K562 (cell line): Measurements from ENCODE around the gene BHLHE40. TPM values are rescaled to one million over a fixed set of nuclear protein-coding genes. Genes with fewer than 3 reads are reported as not detected.

Source experiments
- ASH1L ChIP-seq: fragments of 450-650 bp; IDR thresholded peaks from 2 replicates; pipeline ENCODE4 v1.6.1; 2018; ENCODE audit warnings: borderline replicate concordance, mild to moderate bottlenecking, low read depth; ENCODE audit not compliant: partially characterized antibody
- CREB1 ChIP-seq, 2 experiments: sonication (generic) in 1 of 2; formaldehyde crosslinking in 1 of 2; IDR thresholded peaks; 2 replicates each; pipeline versions ENCODE4 v1.6.1 to v1.8.0; 2012 to 2022; ENCODE audit warnings: inconsistent platforms in 1 of 2, mild to moderate bottlenecking in 1 of 2, missing genetic modification reagents in 1 of 2, moderate library complexity in 1 of 2
- FOXA3 ChIP-seq, 2 experiments: fragments of 450-650 bp in 1 of 2; sonication (generic) in 1 of 2; formaldehyde crosslinking; IDR thresholded peaks in 1 of 2; conservative IDR thresholded peaks in 1 of 2; 2 replicates each; pipeline versions ENCODE4 v1.4.0 to v1.8.0; 2020 to 2022; ENCODE audit warnings: mild to moderate bottlenecking in 2 of 2, missing genetic modification reagents in 1 of 2
- JUND ChIP-seq, 2 experiments: IDR thresholded peaks; 2 replicates in 1 of 2; 3 replicates in 1 of 2; pipeline ENCODE4 v1.6.1; 2011; ENCODE audit warnings: borderline replicate concordance in 2 of 2, low read depth in 2 of 2, low read length in 2 of 2, improper control_type of control experiment in 1 of 2, missing biosample characterization in 1 of 2, missing genetic modification characterization in 1 of 2, missing genetic modification reagents in 1 of 2
- RBM25 ChIP-seq: fragments of 200-400 bp; formaldehyde crosslinking; IDR thresholded peaks from 2 replicates; pipeline ENCODE4 v1.6.1; 2018; ENCODE audit warnings: low read length, low read depth, moderate library complexity; ENCODE audit not compliant: severe bottlenecking
- SAP30 ChIP-seq: fragments of 200-600 bp; sonication (generic); IDR thresholded peaks from 2 replicates; pipeline ENCODE4 v1.6.1; 2012; ENCODE audit warnings: borderline replicate concordance, low read depth, mild to moderate bottlenecking, moderate library complexity, low read length, control low read depth, inconsistent platforms; ENCODE audit not compliant: insufficient read depth, poor library complexity, severe bottlenecking
- TAF1 ChIP-seq: IDR thresholded peaks from 2 replicates; pipeline ENCODE4 v1.6.1; 2011; ENCODE audit warnings: mild to moderate bottlenecking, low read length, moderate library complexity; ENCODE audit not compliant: insufficient read depth, control insufficient read depth, severe bottlenecking; ENCODE audit errors: extremely low read depth
- TAF9B ChIP-seq: fragments of 450-650 bp; IDR thresholded peaks from 2 replicates; pipeline ENCODE4 v1.6.1; 2018; ENCODE audit warnings: mild to moderate bottlenecking; ENCODE audit not compliant: partially characterized antibody
- TEAD1 ChIP-seq, 2 experiments: fragments of 450-650 bp in 1 of 2; sonication (generic) in 1 of 2; formaldehyde crosslinking; IDR thresholded peaks; 2 replicates each; pipeline versions ENCODE4 v1.4.0 to v1.8.0; 2020 to 2022; ENCODE audit warnings: mild to moderate bottlenecking in 2 of 2, missing genetic modification reagents in 1 of 2
- ZKSCAN3 ChIP-seq: fragments of 250-450 bp; sonication (Bioruptor Pico); IDR thresholded peaks from 2 replicates; pipeline ENCODE4 v1.4.0; 2020
- ZNF584 ChIP-seq: fragments of 200-800 bp; sonication (Bioruptor generic); IDR thresholded peaks from 2 replicates; pipeline ENCODE4 v1.6.1; 2016; ENCODE audit warnings: low read depth, mild to moderate bottlenecking, missing genetic modification characterization, missing compliant biosample characterization
- polyA plus RNA-seq, 8 experiments: library from polyadenylated mRNA; depleted of rRNA in 4 of 8; stranded (reverse) in 5 of 8; unstranded in 3 of 8; fragments of >200 nt; fragmentation: Nextera tagmentation in 2 of 8; fragmentation: Illumina TruSeq in 1 of 8; extraction: Ambion mirVana in 2 of 8; extraction: Trizol in 1 of 8; gene quantifications; 2 replicates each; pipeline versions ENCODE4 v1.2.1 to v1.2.3, GENCODE V29; 2011 to 2014; ENCODE audit warnings: inconsistent platforms in 1 of 8, missing spikeins in 1 of 8
- total RNA-seq, 7 experiments: library from RNA; depleted of rRNA in 6 of 7; stranded (reverse); fragments of >200 nt in 6 of 7; fragmentation: Illumina TruSeq in 2 of 7; extraction: Trizol in 2 of 7; gene quantifications; 2 replicates each; pipeline versions ENCODE4 v1.2.1 to v1.2.3, GENCODE V29; 2011 to 2021; ENCODE audit warnings: low replicate concordance in 1 of 7
- TF ChIP-seq, protein P1 (sequence below): sonication (generic); formaldehyde crosslinking; IDR thresholded peaks from 2 replicates; pipeline ENCODE4 v1.8.1; 2023; ENCODE audit warnings: mild to moderate bottlenecking, missing genetic modification reagents
- TF ChIP-seq, protein P2 (sequence below): sonication (generic); formaldehyde crosslinking; IDR thresholded peaks from 2 replicates; pipeline ENCODE4 v1.8.0; 2022; ENCODE audit warnings: mild to moderate bottlenecking, missing genetic modification reagents, borderline replicate concordance
- TF ChIP-seq, protein P3 (sequence below): fragments of 450-650 bp; conservative IDR thresholded peaks from 2 replicates; pipeline ENCODE4 v1.6.1; 2016; ENCODE audit warnings: missing genetic modification characterization, low read depth, mild to moderate bottlenecking, missing compliant biosample characterization, moderate library complexity
- TF ChIP-seq, protein P4 (sequence below): sonication (generic); formaldehyde crosslinking; IDR thresholded peaks from 2 replicates; pipeline ENCODE4 v1.8.0; 2022; ENCODE audit warnings: missing genetic modification reagents, mild to moderate bottlenecking, borderline replicate concordance

Gene BHLHE40
- total and polyA plus RNA-seq, 9 of the 15 experiments (the other 6 are each of a cell fraction or from before 2014, with no cell fraction given), result 12.0 to 83.9 (median 31.4) TPM

DNA sequence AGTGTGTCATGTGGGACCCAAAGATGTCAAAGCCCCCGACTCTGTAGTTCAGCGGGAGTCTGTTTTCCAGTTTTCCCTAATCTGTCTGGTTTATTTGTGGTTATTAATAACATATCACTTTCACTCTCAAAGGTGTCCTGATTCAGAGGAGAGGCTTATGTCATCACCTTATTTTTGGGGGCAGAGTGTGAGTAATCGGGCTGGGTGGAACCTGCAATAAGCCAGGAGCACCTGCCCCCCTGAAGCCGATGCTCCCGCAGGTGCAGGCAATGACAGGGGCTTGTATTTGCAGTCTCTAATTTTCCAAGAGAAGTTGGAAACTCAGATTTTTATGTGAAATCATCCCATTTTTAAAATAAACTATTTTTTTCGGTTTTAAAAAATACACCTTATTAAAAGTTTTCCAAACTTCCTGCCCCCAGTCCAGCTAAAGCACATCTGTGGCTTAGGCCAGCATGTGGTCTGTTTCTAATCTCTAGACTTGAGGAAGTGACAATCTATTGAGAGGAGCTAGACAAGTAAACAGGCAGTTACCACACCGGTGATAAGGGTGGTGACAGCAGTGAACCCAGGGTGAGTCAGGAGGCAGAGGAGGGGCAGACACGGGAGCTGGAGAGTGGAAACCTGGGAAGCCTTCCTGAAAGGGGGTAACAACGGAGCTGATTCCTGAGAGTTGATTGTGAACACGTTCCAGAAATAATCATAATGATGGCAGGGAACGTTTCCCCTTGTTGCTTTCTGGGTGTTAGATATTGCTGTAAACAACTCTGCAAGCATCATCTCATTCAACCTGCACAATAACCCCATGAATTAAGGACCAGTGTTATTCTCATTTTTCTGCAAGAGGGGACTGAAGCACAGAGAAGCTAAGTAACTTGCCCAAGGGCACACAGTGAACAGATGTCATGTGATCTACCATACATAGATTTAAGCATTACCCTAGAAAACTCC, 37.2 kb downstream of the BHLHE40 start (continued):
- peak; percentile 44 for TF ChIP-seq TAF1
- TF ChIP-seq ASH1L, result no peak
- peak in 1 of 2 experiments; percentile 6; a peak in 1 of 4 replicates for TF ChIP-seq TEAD1 (CRISPR knock-in tag; IDR thresholded peaks at IDR 0.05)
- TF ChIP-seq, protein P1, sequence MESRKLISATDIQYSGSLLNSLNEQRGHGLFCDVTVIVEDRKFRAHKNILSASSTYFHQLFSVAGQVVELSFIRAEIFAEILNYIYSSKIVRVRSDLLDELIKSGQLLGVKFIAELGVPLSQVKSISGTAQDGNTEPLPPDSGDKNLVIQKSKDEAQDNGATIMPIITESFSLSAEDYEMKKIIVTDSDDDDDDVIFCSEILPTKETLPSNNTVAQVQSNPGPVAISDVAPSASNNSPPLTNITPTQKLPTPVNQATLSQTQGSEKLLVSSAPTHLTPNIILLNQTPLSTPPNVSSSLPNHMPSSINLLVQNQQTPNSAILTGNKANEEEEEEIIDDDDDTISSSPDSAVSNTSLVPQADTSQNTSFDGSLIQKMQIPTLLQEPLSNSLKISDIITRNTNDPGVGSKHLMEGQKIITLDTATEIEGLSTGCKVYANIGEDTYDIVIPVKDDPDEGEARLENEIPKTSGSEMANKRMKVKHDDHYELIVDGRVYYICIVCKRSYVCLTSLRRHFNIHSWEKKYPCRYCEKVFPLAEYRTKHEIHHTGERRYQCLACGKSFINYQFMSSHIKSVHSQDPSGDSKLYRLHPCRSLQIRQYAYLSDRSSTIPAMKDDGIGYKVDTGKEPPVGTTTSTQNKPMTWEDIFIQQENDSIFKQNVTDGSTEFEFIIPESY, result no peak
- TF ChIP-seq TAF9B, result no peak
- TF ChIP-seq CREB1 (IDR thresholded peaks at IDR 0.05), result peak; percentile 71; the same call in 1 of the 2 replicates
- no peak; the same call in 1 of the 2 replicates for TF ChIP-seq CREB1 (CRISPR knock-in tag; IDR thresholded peaks at IDR 0.05)
- TF ChIP-seq RBM25, result peak; percentile 83
- TF ChIP-seq JUND (IDR thresholded peaks at IDR 0.05; ENCODE audit: borderline replicate concordance, low read depth, low read length), result peak; percentile 99
- peak; percentile 97; the same call in 2 of the 3 replicates for TF ChIP-seq JUND (tag; IDR thresholded peaks at IDR 0.05; ENCODE audit: borderline replicate concordance, low read depth, low read length)
- TF ChIP-seq, protein P2, sequence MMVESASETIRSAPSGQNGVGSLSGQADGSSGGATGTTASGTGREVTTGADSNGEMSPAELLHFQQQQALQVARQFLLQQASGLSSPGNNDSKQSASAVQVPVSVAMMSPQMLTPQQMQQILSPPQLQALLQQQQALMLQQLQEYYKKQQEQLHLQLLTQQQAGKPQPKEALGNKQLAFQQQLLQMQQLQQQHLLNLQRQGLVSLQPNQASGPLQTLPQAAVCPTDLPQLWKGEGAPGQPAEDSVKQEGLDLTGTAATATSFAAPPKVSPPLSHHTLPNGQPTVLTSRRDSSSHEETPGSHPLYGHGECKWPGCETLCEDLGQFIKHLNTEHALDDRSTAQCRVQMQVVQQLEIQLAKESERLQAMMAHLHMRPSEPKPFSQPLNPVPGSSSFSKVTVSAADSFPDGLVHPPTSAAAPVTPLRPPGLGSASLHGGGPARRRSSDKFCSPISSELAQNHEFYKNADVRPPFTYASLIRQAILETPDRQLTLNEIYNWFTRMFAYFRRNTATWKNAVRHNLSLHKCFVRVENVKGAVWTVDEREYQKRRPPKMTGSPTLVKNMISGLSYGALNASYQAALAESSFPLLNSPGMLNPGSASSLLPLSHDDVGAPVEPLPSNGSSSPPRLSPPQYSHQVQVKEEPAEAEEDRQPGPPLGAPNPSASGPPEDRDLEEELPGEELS, result no peak
- TF ChIP-seq ZKSCAN3 (CRISPR knock-in tag), result no peak
- TF ChIP-seq FOXA3 (CRISPR knock-in tag; conservative IDR thresholded peaks at IDR 0.05 in 1 of 2, IDR thresholded peaks at IDR 0.05 in 1 of 2), result peak; percentile 98 to 99
- TF ChIP-seq, protein P3, sequence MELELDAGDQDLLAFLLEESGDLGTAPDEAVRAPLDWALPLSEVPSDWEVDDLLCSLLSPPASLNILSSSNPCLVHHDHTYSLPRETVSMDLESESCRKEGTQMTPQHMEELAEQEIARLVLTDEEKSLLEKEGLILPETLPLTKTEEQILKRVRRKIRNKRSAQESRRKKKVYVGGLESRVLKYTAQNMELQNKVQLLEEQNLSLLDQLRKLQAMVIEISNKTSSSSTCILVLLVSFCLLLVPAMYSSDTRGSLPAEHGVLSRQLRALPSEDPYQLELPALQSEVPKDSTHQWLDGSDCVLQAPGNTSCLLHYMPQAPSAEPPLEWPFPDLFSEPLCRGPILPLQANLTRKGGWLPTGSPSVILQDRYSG (tag), result no peak
- TF ChIP-seq, protein P4, sequence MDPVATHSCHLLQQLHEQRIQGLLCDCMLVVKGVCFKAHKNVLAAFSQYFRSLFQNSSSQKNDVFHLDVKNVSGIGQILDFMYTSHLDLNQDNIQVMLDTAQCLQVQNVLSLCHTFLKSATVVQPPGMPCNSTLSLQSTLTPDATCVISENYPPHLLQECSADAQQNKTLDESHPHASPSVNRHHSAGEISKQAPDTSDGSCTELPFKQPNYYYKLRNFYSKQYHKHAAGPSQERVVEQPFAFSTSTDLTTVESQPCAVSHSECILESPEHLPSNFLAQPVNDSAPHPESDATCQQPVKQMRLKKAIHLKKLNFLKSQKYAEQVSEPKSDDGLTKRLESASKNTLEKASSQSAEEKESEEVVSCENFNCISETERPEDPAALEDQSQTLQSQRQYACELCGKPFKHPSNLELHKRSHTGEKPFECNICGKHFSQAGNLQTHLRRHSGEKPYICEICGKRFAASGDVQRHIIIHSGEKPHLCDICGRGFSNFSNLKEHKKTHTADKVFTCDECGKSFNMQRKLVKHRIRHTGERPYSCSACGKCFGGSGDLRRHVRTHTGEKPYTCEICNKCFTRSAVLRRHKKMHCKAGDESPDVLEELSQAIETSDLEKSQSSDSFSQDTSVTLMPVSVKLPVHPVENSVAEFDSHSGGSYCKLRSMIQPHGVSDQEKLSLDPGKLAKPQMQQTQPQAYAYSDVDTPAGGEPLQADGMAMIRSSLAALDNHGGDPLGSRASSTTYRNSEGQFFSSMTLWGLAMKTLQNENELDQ (CRISPR knock-in tag), result no peak
- TF ChIP-seq ZNF584 (CRISPR knock-in tag), result peak; percentile 86; the same call in 1 of the 2 replicates
- no peak for TF ChIP-seq SAP30
